Measurements from ENCODE around the gene NPPA. TPM values are rescaled to one million over a fixed set of nuclear protein-coding genes. Genes with fewer than 3 reads are reported as not detected.
A peak's percentile ranks its signal among the peaks of the same experiment; 100 is the strongest.
"Not testable (repeated sequence)": the region's sequence is repeated elsewhere in the genome, so short reads cannot be mapped to it uniquely, and the experiment has no call there.

The NPPA gene
- total RNA-seq (0.80 TPM), polyA plus RNA-seq (5.9 TPM)
- long read RNA-seq, donor 1, partial matches to known transcripts = 0 of 1 reads
- long read RNA-seq, donor 1, other reads (novel, unspliced or antisense) = 0 of 1 reads
- long read RNA-seq, donor 2, partial matches to known transcripts = 0 of 1 reads
- long read RNA-seq, donor 2, other reads (novel, unspliced or antisense) = 0 of 1 reads
- long read RNA-seq, donor 3 = 0 reads
- long read RNA-seq, donor 4 = 0 reads
- long read RNA-seq, donor 5 = 0 reads
- long read RNA-seq, donor 6, partial matches to known transcripts = 0 of 2 reads
- long read RNA-seq, donor 6, other reads (novel, unspliced or antisense) = 0 of 2 reads
- long read RNA-seq, donor 7, partial matches to known transcripts = 0 of 1 reads
- long read RNA-seq, donor 7, other reads (novel, unspliced or antisense) = 0 of 1 reads
- long read RNA-seq, donor 8 = 0 reads
- long read RNA-seq, donor 9 = 0 reads
- long read RNA-seq, donor 10 = 0 reads

- no peaks in the 10 kb centered on the region for H3K9me3 ChIP-seq (ENCODE audit: control insufficient read depth in 2 of 2, insufficient read depth in 1 of 2, low read length in 1 of 2)
- DNase-seq (ENCODE audit: low read depth in 6 of 9, low spot score in 9 of 9) = no peak
These were observed at the start of gene NPPA for GRCh38 chr1:11847667-11848372. TSS of gene NPPA (minus strand) at chr1:11847783. CDS start at chr1:11847684, 99 bp downstream.

GRCh38 chr1:11894501-11894900 lies 46.9 kb upstream of the NPPA start:
- not testable (repeated sequence) for H3K4me1 ChIP-seq (ENCODE audit: control insufficient read depth in 2 of 2, insufficient read depth in 2 of 2, low read length in 2 of 2); H3K36me3 ChIP-seq (ENCODE audit: control insufficient read depth in 2 of 2, insufficient read depth in 2 of 2, low read length in 1 of 2); H3K27ac ChIP-seq (ENCODE audit: low read depth in 1 of 2, low read length in 1 of 2); H3K4me3 ChIP-seq (ENCODE audit: low read length in 2 of 2); DNase-seq (ENCODE audit: low read depth in 6 of 9, low spot score in 9 of 9); H3K9me3 ChIP-seq (ENCODE audit: control insufficient read depth in 2 of 2, insufficient read depth in 1 of 2, low read length in 1 of 2)
- 97% methylated on average over 1 of the region's 1 CpG for WGBS
- H3K27me3 ChIP-seq (ENCODE audit: control insufficient read depth in 2 of 2, insufficient read depth in 1 of 2, low read length in 1 of 2) = peaks cover 14 to 38% of the 10 kb centered on the region in 2 donors

More at GRCh38 chr1:11847667-11848372, at the start of gene NPPA:
- Histone ChIP-seq H3K4me1 (ENCODE audit: control insufficient read depth in 2 of 2, insufficient read depth in 2 of 2, low read length in 2 of 2) (no peaks in the 10 kb centered on the region), H3K36me3 (ENCODE audit: control insufficient read depth in 2 of 2, insufficient read depth in 2 of 2, low read length in 1 of 2) (peaks cover 8 to 9% of the 10 kb centered on the region in 2 donors), H3K27me3 (ENCODE audit: control insufficient read depth in 2 of 2, insufficient read depth in 1 of 2, low read length in 1 of 2) (no peaks in the 10 kb centered on the region), H3K27ac (ENCODE audit: low read depth in 1 of 2, low read length in 1 of 2) (no peak within 1 kb of the TSS), H3K4me3 (ENCODE audit: low read length in 2 of 2) (no peak within 1 kb of the TSS)
- 71% methylated on average over 18 of the region's 18 CpGs for WGBS

DNA sequence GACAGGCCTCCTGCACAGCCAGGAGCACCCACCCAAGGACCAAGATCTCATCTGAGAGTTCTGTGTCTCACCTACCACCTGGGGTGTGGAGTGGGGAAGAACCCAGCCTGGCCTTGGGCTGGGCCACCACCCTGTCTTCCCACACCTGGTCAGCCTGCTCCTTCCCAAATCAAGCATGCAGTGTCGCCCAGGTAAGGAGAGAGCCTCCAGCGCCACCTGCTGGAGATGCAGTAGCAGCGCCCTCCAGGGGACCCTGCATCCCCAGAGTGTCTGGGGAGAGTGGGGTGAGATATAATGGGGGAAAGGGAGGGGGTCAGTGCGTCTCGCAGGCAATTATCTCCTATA lies 46.3 kb upstream of the NPPA start:
- H3K4me3 ChIP-seq (ENCODE audit: low read length in 2 of 2) = no peak overlapping the region
- H3K9me3 ChIP-seq (ENCODE audit: control insufficient read depth in 2 of 2, insufficient read depth in 1 of 2, low read length in 1 of 2) = no peaks in the 10 kb centered on the region
- H3K36me3 ChIP-seq (ENCODE audit: control insufficient read depth in 2 of 2, insufficient read depth in 2 of 2, low read length in 1 of 2) = no peaks in the 10 kb centered on the region
- 3% methylated on average over 5 of the region's 5 CpGs for WGBS
- H3K27me3 ChIP-seq (ENCODE audit: control insufficient read depth in 2 of 2, insufficient read depth in 1 of 2, low read length in 1 of 2) = peaks cover 12 to 32% of the 10 kb centered on the region in 2 donors
- no peaks in the 10 kb centered on the region for H3K4me1 ChIP-seq (ENCODE audit: control insufficient read depth in 2 of 2, insufficient read depth in 2 of 2, low read length in 2 of 2)
- H3K27ac ChIP-seq (ENCODE audit: low read depth in 1 of 2, low read length in 1 of 2) = no peak overlapping the region
- peak in 6 of 9 donors; percentile 15 to 63 (median 40) for DNase-seq (ENCODE audit: low read depth in 6 of 9, low spot score in 9 of 9)

- Histone ChIP-seq H3K4me3 (ENCODE audit: low read length in 2 of 2) (no peak overlapping the region), H3K9me3 (ENCODE audit: control insufficient read depth in 2 of 2, insufficient read depth in 1 of 2, low read length in 1 of 2) (no peaks in the 10 kb centered on the region), H3K4me1 (ENCODE audit: control insufficient read depth in 2 of 2, insufficient read depth in 2 of 2, low read length in 2 of 2) (no peaks in the 10 kb centered on the region), H3K27me3 (ENCODE audit: control insufficient read depth in 2 of 2, insufficient read depth in 1 of 2, low read length in 1 of 2) (peaks cover 0 to 14% of the 10 kb centered on the region in 2 donors), H3K36me3 (ENCODE audit: control insufficient read depth in 2 of 2, insufficient read depth in 2 of 2, low read length in 1 of 2) (no peaks in the 10 kb centered on the region), H3K27ac (ENCODE audit: low read depth in 1 of 2, low read length in 1 of 2) (no peak overlapping the region)
- no peak for DNase-seq (ENCODE audit: low read depth in 6 of 9, low spot score in 9 of 9)
- WGBS = 93% methylated on average over 6 of the region's 6 CpGs
These were observed 44.0 kb upstream of the NPPA start for GRCh38 chr1:11891433-11892186.

DNA sequence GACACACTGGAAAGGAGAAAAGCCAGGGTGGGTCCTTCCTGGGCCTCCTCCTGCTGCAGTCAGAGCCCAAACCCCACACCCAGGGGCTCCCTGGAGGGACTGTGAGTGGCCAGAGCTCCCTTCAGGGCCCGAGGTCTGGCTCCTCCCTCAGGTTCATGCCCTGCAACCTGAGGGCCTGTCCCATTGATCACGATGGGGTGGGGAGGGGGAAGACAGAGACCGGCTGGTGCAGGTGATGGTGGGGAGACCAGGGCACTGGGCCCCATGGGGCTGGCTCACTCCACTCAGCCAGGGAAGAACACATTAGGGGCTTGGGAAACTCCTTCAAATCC lies 41.3 kb upstream of the NPPA start:
- DNase-seq (ENCODE audit: low read depth in 6 of 9, low spot score in 9 of 9) = no peak
- H3K4me3 ChIP-seq (ENCODE audit: low read length in 2 of 2) = no peak overlapping the region
- peaks cover 0 to 5% of the 10 kb centered on the region in 2 donors for H3K27me3 ChIP-seq (ENCODE audit: control insufficient read depth in 2 of 2, insufficient read depth in 1 of 2, low read length in 1 of 2)
- 78% methylated on average over 3 of the region's 3 CpGs for WGBS
- H3K9me3 ChIP-seq (ENCODE audit: control insufficient read depth in 2 of 2, insufficient read depth in 1 of 2, low read length in 1 of 2) = no peaks in the 10 kb centered on the region
- no peaks in the 10 kb centered on the region for H3K4me1 ChIP-seq (ENCODE audit: control insufficient read depth in 2 of 2, insufficient read depth in 2 of 2, low read length in 2 of 2)
- H3K36me3 ChIP-seq (ENCODE audit: control insufficient read depth in 2 of 2, insufficient read depth in 2 of 2, low read length in 1 of 2) = no peaks in the 10 kb centered on the region
- H3K27ac ChIP-seq (ENCODE audit: low read depth in 1 of 2, low read length in 1 of 2) = no peak overlapping the region

DNA sequence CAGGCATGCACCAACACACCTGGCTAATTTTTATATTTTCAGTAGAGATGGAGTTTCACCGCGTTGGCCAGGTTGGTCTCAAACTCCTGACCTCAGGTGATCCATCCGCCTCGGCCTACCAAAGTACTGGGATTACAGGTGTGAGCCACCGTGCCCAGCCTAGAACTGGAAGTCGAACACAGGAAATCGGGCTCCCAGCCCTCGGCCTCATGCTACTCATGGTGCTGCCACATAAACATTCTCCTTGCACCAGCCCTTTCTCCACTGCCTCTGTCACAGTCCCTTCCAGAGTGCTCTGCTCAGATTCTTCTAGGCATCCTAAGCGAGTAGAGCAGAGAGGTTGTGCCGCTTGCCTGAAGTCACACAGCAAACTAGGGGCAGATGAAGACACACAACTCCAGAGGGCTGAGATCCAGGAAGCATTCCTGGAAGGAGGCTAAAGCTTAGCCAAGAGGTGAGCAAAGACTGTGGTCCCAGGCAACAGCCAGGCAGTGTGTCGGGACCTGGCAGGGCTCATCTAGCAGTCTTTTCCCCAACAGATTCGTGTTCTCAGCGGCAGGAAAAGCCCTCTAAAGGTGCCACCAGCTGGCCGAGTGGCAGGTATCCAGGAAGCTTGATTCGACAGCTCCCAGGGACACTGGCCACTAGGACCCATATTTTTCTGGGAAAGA lies 40.8 kb upstream of the NPPA start:
- no peaks in the 10 kb centered on the region for H3K9me3 ChIP-seq (ENCODE audit: control insufficient read depth in 2 of 2, insufficient read depth in 1 of 2, low read length in 1 of 2)
- H3K27me3 ChIP-seq (ENCODE audit: control insufficient read depth in 2 of 2, insufficient read depth in 1 of 2, low read length in 1 of 2) = peaks cover 0 to 5% of the 10 kb centered on the region in 2 donors
- H3K4me3 ChIP-seq (ENCODE audit: low read length in 2 of 2) = no peak overlapping the region
- no peak overlapping the region for H3K27ac ChIP-seq (ENCODE audit: low read depth in 1 of 2, low read length in 1 of 2)
- H3K4me1 ChIP-seq (ENCODE audit: control insufficient read depth in 2 of 2, insufficient read depth in 2 of 2, low read length in 2 of 2) = no peaks in the 10 kb centered on the region
- DNase-seq (ENCODE audit: low read depth in 6 of 9, low spot score in 9 of 9) = no peak
- WGBS = 94% methylated on average over 15 of the region's 15 CpGs
- no peaks in the 10 kb centered on the region for H3K36me3 ChIP-seq (ENCODE audit: control insufficient read depth in 2 of 2, insufficient read depth in 2 of 2, low read length in 1 of 2)

DNA sequence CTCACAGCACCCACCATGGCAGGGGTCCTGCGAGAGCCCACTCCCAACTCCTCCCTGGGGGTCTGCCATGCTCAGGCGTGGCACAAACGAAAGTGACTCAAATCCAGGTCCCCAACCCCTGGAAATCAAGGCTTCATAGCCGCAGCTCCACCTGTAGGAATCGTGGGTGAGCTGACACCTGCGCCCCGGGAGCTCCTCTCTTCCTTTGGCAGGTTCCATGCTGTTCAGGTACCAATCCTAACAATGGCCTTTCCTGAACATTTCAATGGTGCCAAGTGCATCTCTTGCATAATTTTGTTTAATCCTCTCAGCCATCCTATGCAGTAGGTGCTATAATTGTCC lies 40.1 kb upstream of the NPPA start:
- no peaks in the 10 kb centered on the region for H3K9me3 ChIP-seq (ENCODE audit: control insufficient read depth in 2 of 2, insufficient read depth in 1 of 2, low read length in 1 of 2)
- no peaks in the 10 kb centered on the region for H3K4me1 ChIP-seq (ENCODE audit: control insufficient read depth in 2 of 2, insufficient read depth in 2 of 2, low read length in 2 of 2)
- no peak for DNase-seq (ENCODE audit: low read depth in 6 of 9, low spot score in 9 of 9)
- no peak overlapping the region for H3K27ac ChIP-seq (ENCODE audit: low read depth in 1 of 2, low read length in 1 of 2)
- WGBS = 95% methylated on average over 7 of the region's 7 CpGs
- H3K4me3 ChIP-seq (ENCODE audit: low read length in 2 of 2) = no peak overlapping the region
- peaks cover 0 to 5% of the 10 kb centered on the region in 2 donors for H3K27me3 ChIP-seq (ENCODE audit: control insufficient read depth in 2 of 2, insufficient read depth in 1 of 2, low read length in 1 of 2)
- H3K36me3 ChIP-seq (ENCODE audit: control insufficient read depth in 2 of 2, insufficient read depth in 2 of 2, low read length in 1 of 2) = no peaks in the 10 kb centered on the region

DNA sequence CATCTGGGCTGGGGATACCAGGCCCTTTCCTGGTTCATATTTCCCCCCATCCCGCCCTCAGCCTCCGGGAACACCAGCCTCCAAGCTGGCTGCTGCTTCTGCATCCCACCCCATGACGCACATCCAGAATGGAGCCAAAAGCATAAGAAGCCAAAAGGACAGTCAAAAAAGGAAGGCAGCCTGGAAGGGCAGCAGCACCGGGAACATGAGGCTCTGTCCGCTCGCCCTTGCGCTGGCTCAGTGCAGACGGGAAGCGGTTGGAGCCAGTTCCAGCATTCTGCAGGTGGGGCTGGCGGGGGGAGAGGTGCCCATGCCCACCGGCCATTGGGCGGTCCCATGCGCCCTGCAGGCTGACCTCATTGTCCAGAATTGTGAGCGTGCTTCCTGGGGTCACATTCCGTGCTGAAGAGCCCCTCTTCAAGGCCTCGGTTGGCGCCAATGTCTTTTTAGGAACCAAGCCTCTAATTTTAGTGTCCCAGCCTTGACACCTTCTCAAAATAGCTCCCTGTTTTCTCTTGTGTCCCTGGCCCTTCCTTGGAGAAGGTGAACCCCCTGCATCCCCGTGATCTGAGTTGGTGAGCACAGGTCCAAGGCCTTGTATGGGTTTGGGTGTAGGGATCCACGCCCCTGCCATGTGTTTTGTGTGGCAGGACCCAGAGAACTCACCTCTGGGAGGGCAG lies 39.5 kb upstream of the NPPA start:
- no peak for DNase-seq (ENCODE audit: low read depth in 6 of 9, low spot score in 9 of 9)
- WGBS = 96% methylated on average over 19 of the region's 19 CpGs

More for the DNA sequence above, 39.5 kb upstream of the NPPA start:
- Histone ChIP-seq H3K36me3 (ENCODE audit: control insufficient read depth in 2 of 2, insufficient read depth in 2 of 2, low read length in 1 of 2) (no peaks in the 10 kb centered on the region), H3K4me1 (ENCODE audit: control insufficient read depth in 2 of 2, insufficient read depth in 2 of 2, low read length in 2 of 2) (no peaks in the 10 kb centered on the region), H3K4me3 (ENCODE audit: low read length in 2 of 2) (no peak overlapping the region), H3K27me3 (ENCODE audit: control insufficient read depth in 2 of 2, insufficient read depth in 1 of 2, low read length in 1 of 2) (peaks cover 0 to 3% of the 10 kb centered on the region in 2 donors), H3K9me3 (ENCODE audit: control insufficient read depth in 2 of 2, insufficient read depth in 1 of 2, low read length in 1 of 2) (no peaks in the 10 kb centered on the region), H3K27ac (ENCODE audit: low read depth in 1 of 2, low read length in 1 of 2) (no peak overlapping the region)

All from thymus (tissue), 14 donors.